Thoracic aorta (tissue), 2 donors: Measurements from ENCODE around the gene WBP2. TPM values are rescaled to one million over a fixed set of nuclear protein-coding genes. Genes with fewer than 3 reads are reported as not detected.

Experiments
- ATAC-seq: fragments of 150-250 bp; one replicate; pipeline ENCODE4 v1.8.0; 2017; ENCODE audit warnings: low read depth; ENCODE audit not compliant: insufficient number of reproducible peaks, low FRiP score
- DNase-seq: peaks from one replicate; pipeline ENCODE4 v3.0.0-alpha.2; 2020; ENCODE audit warnings: low spot score
- H3K27ac ChIP-seq, 2 donors: fragments of 200-600 bp; sonication (generic); 1 replicate in 1 of 2; 2 replicates in 1 of 2; pipeline ENCODE4 v1.5.1; 2016; ENCODE audit warnings: mild to moderate bottlenecking in 2 of 2, moderate library complexity in 2 of 2
- H3K27me3 ChIP-seq: fragments of 200-600 bp; sonication (generic); replicated peaks from 2 replicates; pipeline ENCODE4 v1.6.0; 2016; ENCODE audit warnings: mild to moderate bottlenecking; ENCODE audit not compliant: insufficient read depth
- H3K36me3 ChIP-seq: fragments of 200-600 bp; sonication (generic); one replicate; pipeline ENCODE4 v1.5.1; 2016
- H3K4me1 ChIP-seq, 2 donors: fragments of 200-600 bp; sonication (generic); 1 replicate in 1 of 2; 2 replicates in 1 of 2; pipeline versions ENCODE4 v1.5.1 to v1.6.0; 2016; ENCODE audit warnings: low read depth in 2 of 2, mild to moderate bottlenecking in 1 of 2; ENCODE audit not compliant: control insufficient read depth in 1 of 2
- H3K4me3 ChIP-seq: fragments of 200-600 bp; sonication (generic); 2 replicates; pipeline ENCODE4 v1.5.1; 2016; ENCODE audit warnings: mild to moderate bottlenecking
- H3K9me3 ChIP-seq: fragments of 200-600 bp; sonication (generic); 2 replicates; pipeline ENCODE4 v1.5.1; 2016
- CTCF ChIP-seq: fragments of 200-600 bp; sonication (generic); IDR thresholded peaks from one replicate; pipeline ENCODE4 v1.5.1; 2019; ENCODE audit warnings: antibody characterized with exemption
- total RNA-seq, 2 donors: library from RNA; depleted of rRNA; stranded (reverse); fragments of >200 nt; gene quantifications; one replicate each; pipeline versions ENCODE4 v1.1.0 to v1.2.3, GENCODE V29; 2016

Gene WBP2
- total RNA-seq, 2 donors from 2014 or later: 55.8 to 83.1 TPM

DNA sequence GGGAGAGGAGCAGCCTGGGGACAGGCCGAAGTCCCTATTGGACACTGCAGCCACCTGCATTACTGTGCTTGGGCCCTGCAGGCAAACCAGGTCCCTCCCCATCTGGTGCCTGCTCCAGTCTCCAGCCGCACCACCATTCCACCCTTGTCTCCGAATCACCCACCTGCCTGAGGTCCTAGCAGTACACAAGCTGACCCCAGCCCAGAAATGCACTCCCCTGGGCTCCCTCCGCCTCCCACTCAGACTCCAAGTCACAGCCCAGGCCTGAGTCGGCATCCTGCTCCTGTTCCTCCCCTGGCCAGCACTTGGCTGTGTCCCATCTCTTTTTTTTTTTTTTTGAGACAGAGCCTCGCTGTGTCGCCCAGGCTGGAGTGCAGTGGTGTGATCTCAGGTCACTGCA, 17.2 kb downstream of the WBP2 start:
- no peak overlapping the region for H3K27ac ChIP-seq
- peaks cover 0 to 6% of the 10 kb centered on the region in 2 donors for H3K4me1 ChIP-seq
- no peak overlapping the region for H3K4me3 ChIP-seq
- ATAC-seq: no peak
- TF ChIP-seq CTCF: no peak
- no peak for DNase-seq
- peaks cover 9% of the 10 kb centered on the region for H3K36me3 ChIP-seq
- no peaks in the 10 kb centered on the region for H3K9me3 ChIP-seq
- no peaks in the 10 kb centered on the region for H3K27me3 ChIP-seq

DNA sequence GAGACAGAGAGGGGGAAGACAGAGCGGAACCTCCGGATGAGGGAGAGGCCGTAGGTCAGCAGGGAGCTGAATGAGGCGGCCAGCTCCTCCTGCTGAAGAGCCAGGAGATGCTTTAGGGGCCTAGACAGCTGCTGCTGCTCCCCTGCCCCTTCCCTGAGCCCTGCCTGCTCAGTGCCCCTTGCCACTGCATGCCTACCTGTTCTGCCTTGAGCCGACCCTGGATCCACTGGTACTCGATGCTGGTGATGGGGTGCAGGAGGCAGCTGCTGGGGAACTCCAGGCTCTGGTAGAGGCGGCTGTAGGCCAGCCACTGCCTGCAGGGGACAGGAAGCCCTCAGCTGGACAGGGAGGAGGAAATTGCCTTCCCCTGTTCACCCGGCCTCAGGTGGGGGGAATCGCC, 18.5 kb downstream of the WBP2 start:
- TF ChIP-seq CTCF: no peak
- H3K4me1 ChIP-seq: peaks cover 0 to 6% of the 10 kb centered on the region in 2 donors
- no peaks in the 10 kb centered on the region for H3K27me3 ChIP-seq
- DNase-seq (no peak), ATAC-seq (no peak)
- peaks cover 9% of the 10 kb centered on the region for H3K36me3 ChIP-seq
- no peak overlapping the region for H3K4me3 ChIP-seq
- no peak overlapping the region for H3K27ac ChIP-seq
- no peaks in the 10 kb centered on the region for H3K9me3 ChIP-seq

DNA sequence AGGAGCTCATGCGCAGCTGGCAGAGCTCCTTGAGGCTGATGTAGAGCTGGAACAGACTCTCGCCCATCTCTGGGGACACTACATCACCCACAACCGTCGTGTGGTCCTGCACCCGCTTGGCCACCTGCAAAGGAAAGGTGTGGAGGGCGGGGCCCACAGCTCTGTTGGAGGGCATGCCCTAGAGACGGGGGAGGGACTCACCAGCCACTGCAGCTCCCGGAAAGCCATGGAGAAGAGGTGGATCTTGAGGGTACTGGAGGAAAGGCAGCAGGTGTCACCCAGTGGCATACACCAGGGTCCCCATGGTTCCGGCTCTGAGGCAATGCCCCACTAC, 19.5 kb downstream of the WBP2 start:
- DNase-seq (no peak), ATAC-seq (no peak)
- Histone ChIP-seq H3K27me3 (no peaks in the 10 kb centered on the region), H3K27ac (no peak overlapping the region), H3K4me3 (no peak overlapping the region), H3K9me3 (no peaks in the 10 kb centered on the region), H3K4me1 (peaks cover 0 to 6% of the 10 kb centered on the region in 2 donors), H3K36me3 (peaks cover 9% of the 10 kb centered on the region)
- no peak for TF ChIP-seq CTCF

GRCh38 chr17:75834928-75835653, 20.0 kb downstream of the WBP2 start:
- TF ChIP-seq CTCF: no peak
- H3K27ac ChIP-seq: no peak overlapping the region
- H3K36me3 ChIP-seq: peaks cover 9% of the 10 kb centered on the region
- H3K4me1 ChIP-seq: peaks cover 0 to 6% of the 10 kb centered on the region in 2 donors
- DNase-seq: no peak
- H3K27me3 ChIP-seq: no peaks in the 10 kb centered on the region
- no peaks in the 10 kb centered on the region for H3K9me3 ChIP-seq
- no peak for ATAC-seq
- H3K4me3 ChIP-seq: no peak overlapping the region

GRCh38 chr17:75834279-75834920, 20.7 kb downstream of the WBP2 start:
- Histone ChIP-seq H3K27me3 (no peaks in the 10 kb centered on the region), H3K4me1 (peaks cover 0 to 6% of the 10 kb centered on the region in 2 donors), H3K9me3 (no peaks in the 10 kb centered on the region), H3K36me3 (peaks cover 5% of the 10 kb centered on the region), H3K4me3 (no peak overlapping the region), H3K27ac (no peak overlapping the region)
- TF ChIP-seq CTCF: no peak
- no peak for DNase-seq
- ATAC-seq: no peak
